ENCODE results near the gene MYH11.
"Not testable (repeated sequence)": the region's sequence is repeated elsewhere in the genome, so short reads cannot be mapped to it uniquely, and the experiment has no call there.

MYH11 gene

GRCh38 chr16:15839204-15839603 lies 17.6 kb downstream of the MYH11 start:
- not testable (repeated sequence) for DNase-seq (ENCODE audit: low read depth)

- DNase-seq (ENCODE audit: low read depth), result no peak
These were observed 19.1 kb downstream of the MYH11 start for GRCh38 chr16:15837761-15838160.

- no peak for DNase-seq (ENCODE audit: low read depth)
These were observed 19.7 kb downstream of the MYH11 start for GRCh38 chr16:15836965-15837611.

GRCh38 chr16:15836074-15836473 lies 20.8 kb downstream of the MYH11 start:
- DNase-seq (ENCODE audit: low read depth), result no peak

GRCh38 chr16:15835136-15835878 lies 21.5 kb downstream of the MYH11 start:
- DNase-seq (ENCODE audit: low read depth), result no peak

GRCh38 chr16:15834502-15834901 lies 22.3 kb downstream of the MYH11 start:
- DNase-seq (ENCODE audit: low read depth), result no peak

GRCh38 chr16:15833541-15833940 lies 23.3 kb downstream of the MYH11 start:
- DNase-seq (ENCODE audit: low read depth), result no peak

GRCh38 chr16:15832241-15832640 lies 24.6 kb downstream of the MYH11 start:
- DNase-seq (ENCODE audit: low read depth), result no peak

- no peak for DNase-seq (ENCODE audit: low read depth)
These were observed 25.9 kb downstream of the MYH11 start for GRCh38 chr16:15830832-15831451.

- DNase-seq (ENCODE audit: low read depth), result no peak
These were observed 27.4 kb downstream of the MYH11 start for GRCh38 chr16:15829460-15829859.

- no peak for DNase-seq (ENCODE audit: low read depth)
These were observed 29.0 kb downstream of the MYH11 start for GRCh38 chr16:15827709-15828343.

- DNase-seq (ENCODE audit: low read depth), result no peak
These were observed 29.5 kb downstream of the MYH11 start for GRCh38 chr16:15827299-15827698.

GRCh38 chr16:15825750-15826305 lies 31.0 kb downstream of the MYH11 start:
- DNase-seq (ENCODE audit: low read depth), result no peak

GRCh38 chr16:15822957-15823356 lies 33.9 kb downstream of the MYH11 start:
- DNase-seq (ENCODE audit: low read depth), result no peak

- no peak for DNase-seq (ENCODE audit: low read depth)
These were observed 36.0 kb downstream of the MYH11 start for GRCh38 chr16:15820837-15821236.

GRCh38 chr16:15819046-15819445 lies 37.8 kb downstream of the MYH11 start:
- no peak for DNase-seq (ENCODE audit: low read depth)

- no peak for DNase-seq (ENCODE audit: low read depth)
These were observed 39.4 kb downstream of the MYH11 start for GRCh38 chr16:15817446-15817845.

GRCh38 chr16:15816228-15816627 lies 40.6 kb downstream of the MYH11 start:
- DNase-seq (ENCODE audit: low read depth), result no peak

- not testable (repeated sequence) for DNase-seq (ENCODE audit: low read depth)
These were observed 44.5 kb downstream of the MYH11 start for GRCh38 chr16:15812401-15812750.

- peak; percentile 83 for DNase-seq (ENCODE audit: low read depth)
These were observed 45.1 kb downstream of the MYH11 start for GRCh38 chr16:15811481-15812400.

GRCh38 chr16:15810949-15811348 lies 45.9 kb downstream of the MYH11 start:
- DNase-seq (ENCODE audit: low read depth), result no peak
